Measurements from ENCODE around the gene TMEM63B. TPM values are rescaled to one million over a fixed set of nuclear protein-coding genes. Genes with fewer than 3 reads are reported as not detected.

Gene TMEM63B
- total RNA-seq, result 10 to 100 TPM; 16.6 to 21.1 (median 19.3) TPM
- 6.9 TPM for total RNA-seq (2013)
- total RNA-seq, result 17.7 to 62.4 (median 26.4) reads per million in 29 experiments

DNA sequence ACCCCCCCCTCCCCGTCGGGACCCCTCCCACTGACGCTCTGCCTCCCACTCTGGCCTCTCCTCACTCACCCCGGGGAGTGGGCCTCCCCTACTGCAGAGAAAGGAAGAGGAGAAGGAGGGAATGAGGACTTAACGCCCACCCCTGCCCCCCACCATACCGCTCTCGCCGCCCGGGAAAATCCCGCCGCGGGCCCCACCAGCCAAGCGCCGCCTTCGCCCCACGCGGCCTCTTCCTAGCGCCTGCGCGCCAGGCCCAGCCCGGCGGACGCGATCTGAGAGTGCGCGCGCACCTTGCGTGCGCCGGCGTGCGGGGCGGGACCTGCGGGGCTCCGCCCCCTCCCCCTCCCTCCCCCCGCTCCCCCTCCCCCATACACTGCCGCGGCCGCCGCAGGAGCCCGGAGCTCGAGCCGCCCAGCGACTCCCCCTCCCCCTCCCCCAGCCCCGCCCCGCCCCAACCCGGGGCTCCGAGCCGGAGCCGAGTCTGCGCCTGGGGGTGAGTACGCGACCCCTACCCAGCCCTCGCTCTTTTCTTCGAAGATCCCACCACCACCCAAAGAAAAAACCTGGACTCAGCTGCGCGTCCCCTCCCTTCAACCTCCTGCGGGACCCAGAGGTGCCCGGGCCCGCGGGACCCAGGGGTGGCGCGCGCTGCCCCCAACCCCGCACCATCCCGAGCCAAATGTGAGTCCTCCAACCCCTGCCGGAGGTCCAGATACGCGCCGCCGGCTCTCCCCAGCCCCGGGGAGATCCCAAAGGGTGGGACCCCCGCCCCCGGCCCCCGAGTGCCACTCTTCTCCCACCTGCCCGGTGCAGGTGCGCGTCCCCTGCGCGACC, at the start of gene TMEM63B, which contains the start of gene MRPL14:
TMEM63B (plus strand) TSS at position 369 of the 834 bp plus-strand sequence. CDS start 7,031 bp downstream, outside the sequence.
MRPL14 (minus strand) TSS at position 267 of the 834 bp plus-strand sequence. CDS start 10,841 bp downstream, outside the sequence.
- ChIA-PET CTCF (interaction anchor here in 1 of 2 donors (0.6 kb wide), 2 partner anchors 30 to 98 kb away, joined by 3 read pairs; no protein-coding TSS in a partner anchor), POLR2A (interaction anchor here in 1 of 2 donors (0.6 to 0.7 kb wide), 3 partner anchors 18 to 1106 kb away, joined by 3 to 5 read pairs (median 3); no protein-coding TSS in a partner anchor)
- peak within 1 kb of the TSS; percentile 89 to 92 for H3K4me3 ChIP-seq (ENCODE audit: control insufficient read depth in 1 of 2, extremely low read depth in 1 of 2, low read length in 1 of 2)
- under 1% methylated on average over 26 of the region's 80 CpGs for WGBS (ENCODE audit: insufficient coverage)
- no peaks in the 10 kb centered on the region for H3K9me3 ChIP-seq
- H3K4me1 ChIP-seq (ENCODE audit: control insufficient read depth in 1 of 2, extremely low read depth in 1 of 2, insufficient read depth in 2 of 2, low read length in 2 of 2), result peaks cover 36 to 48% of the 10 kb centered on the region in 2 experiments
- Mint-ChIP-seq H3K4me1 (peaks cover 63 to 68% (median 64%) of the 10 kb centered on the region in 3 donors), H3K4me3 (peak within 1 kb of the TSS; percentile 88 to 99 (median 97)), H3K9me3 (no peaks in the 10 kb centered on the region), H3K27me3 (no peaks in the 10 kb centered on the region), H3K27ac (peak within 1 kb of the TSS; percentile 87 to 91), H3K36me3 (no peaks in the 10 kb centered on the region)
- peak within 1 kb of the TSS; percentile 94 for H3K27ac ChIP-seq (ENCODE audit: low read length)
- H3K27me3 ChIP-seq (replicated peaks in 1 of 2; ENCODE audit: control insufficient read depth in 2 of 2, extremely low read depth in 1 of 2, insufficient read depth in 2 of 2, low read length in 1 of 2), result no peaks in the 10 kb centered on the region
- peak; percentile 89 to 92 (median 90) for ATAC-seq (replicated peaks in 1 of 4)
- no peaks in the 10 kb centered on the region for H3K36me3 ChIP-seq (ENCODE audit: control insufficient read depth in 2 of 2, extremely low read depth in 1 of 2, insufficient read depth in 1 of 2, low read length in 1 of 2)
- DNase-seq, result peak; percentile 80 to 96 (median 86)

DNA sequence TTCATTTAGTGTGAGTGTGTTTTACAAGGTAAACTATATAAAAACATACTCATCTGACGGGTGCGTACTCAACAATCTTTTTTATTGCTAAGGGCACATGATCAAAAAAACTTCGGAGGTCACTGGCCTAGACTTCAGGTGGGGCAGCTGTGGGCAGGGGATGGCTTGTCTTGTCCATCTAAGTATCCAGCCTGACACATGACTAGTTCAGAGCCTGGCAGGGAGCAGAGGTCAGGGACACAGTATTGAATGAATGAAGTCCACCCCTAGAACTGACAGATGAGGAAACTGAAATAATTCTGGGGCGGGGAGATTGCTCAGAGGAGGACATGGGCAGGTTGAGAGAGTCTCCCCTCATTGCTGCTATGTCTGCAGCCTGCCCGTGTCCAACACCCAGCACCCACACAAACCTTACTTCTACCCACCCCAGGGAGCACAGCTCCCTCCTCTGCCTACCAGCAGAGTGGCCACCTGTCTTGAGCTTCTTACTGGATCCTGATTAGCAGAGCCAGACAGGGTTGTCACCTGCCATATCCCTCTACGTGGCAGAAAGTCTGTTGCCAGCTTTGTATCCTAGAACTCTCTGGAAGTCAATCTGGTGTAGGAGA, 49.0 kb upstream of the TMEM63B start:
- H3K4me1 ChIP-seq (ENCODE audit: control insufficient read depth in 1 of 2, extremely low read depth in 1 of 2, insufficient read depth in 2 of 2, low read length in 2 of 2), result peaks cover 10 to 22% of the 10 kb centered on the region in 2 experiments
- peaks cover 0 to 54% of the 10 kb centered on the region in 2 experiments for H3K27me3 ChIP-seq (replicated peaks in 1 of 2; ENCODE audit: control insufficient read depth in 2 of 2, extremely low read depth in 1 of 2, insufficient read depth in 2 of 2, low read length in 1 of 2)
- no peak overlapping the region for H3K27ac ChIP-seq (ENCODE audit: low read length)
- ChIA-PET CTCF (interaction anchor here (0.5 to 1.7 kb wide), 19 partner anchors 12 to 623 kb away, joined by 3 to 27 read pairs (median 4); partner anchors contain the start of genes VEGFA (in 2 of the 2) and DLK2 (in 1 of the 2)), POLR2A (no interaction called here)
- no peaks in the 10 kb centered on the region for H3K9me3 ChIP-seq
- Mint-ChIP-seq H3K4me1 (peaks cover 13 to 14% (median 13%) of the 10 kb centered on the region in 3 donors), H3K4me3 (no peak overlapping the region), H3K27ac (no peak overlapping the region), H3K27me3 (peaks cover 3 to 16% of the 10 kb centered on the region in 2 donors), H3K36me3 (no peaks in the 10 kb centered on the region), H3K9me3 (no peaks in the 10 kb centered on the region)
- H3K4me3 ChIP-seq (ENCODE audit: control insufficient read depth in 1 of 2, extremely low read depth in 1 of 2, low read length in 1 of 2), result no peak overlapping the region
- ATAC-seq (replicated peaks in 1 of 4) (no peak), DNase-seq (no peak)
- no peaks in the 10 kb centered on the region for H3K36me3 ChIP-seq (ENCODE audit: control insufficient read depth in 2 of 2, extremely low read depth in 1 of 2, insufficient read depth in 1 of 2, low read length in 1 of 2)
- 100% methylated on average over 1 of the region's 6 CpGs for WGBS (ENCODE audit: insufficient coverage)

DNA sequence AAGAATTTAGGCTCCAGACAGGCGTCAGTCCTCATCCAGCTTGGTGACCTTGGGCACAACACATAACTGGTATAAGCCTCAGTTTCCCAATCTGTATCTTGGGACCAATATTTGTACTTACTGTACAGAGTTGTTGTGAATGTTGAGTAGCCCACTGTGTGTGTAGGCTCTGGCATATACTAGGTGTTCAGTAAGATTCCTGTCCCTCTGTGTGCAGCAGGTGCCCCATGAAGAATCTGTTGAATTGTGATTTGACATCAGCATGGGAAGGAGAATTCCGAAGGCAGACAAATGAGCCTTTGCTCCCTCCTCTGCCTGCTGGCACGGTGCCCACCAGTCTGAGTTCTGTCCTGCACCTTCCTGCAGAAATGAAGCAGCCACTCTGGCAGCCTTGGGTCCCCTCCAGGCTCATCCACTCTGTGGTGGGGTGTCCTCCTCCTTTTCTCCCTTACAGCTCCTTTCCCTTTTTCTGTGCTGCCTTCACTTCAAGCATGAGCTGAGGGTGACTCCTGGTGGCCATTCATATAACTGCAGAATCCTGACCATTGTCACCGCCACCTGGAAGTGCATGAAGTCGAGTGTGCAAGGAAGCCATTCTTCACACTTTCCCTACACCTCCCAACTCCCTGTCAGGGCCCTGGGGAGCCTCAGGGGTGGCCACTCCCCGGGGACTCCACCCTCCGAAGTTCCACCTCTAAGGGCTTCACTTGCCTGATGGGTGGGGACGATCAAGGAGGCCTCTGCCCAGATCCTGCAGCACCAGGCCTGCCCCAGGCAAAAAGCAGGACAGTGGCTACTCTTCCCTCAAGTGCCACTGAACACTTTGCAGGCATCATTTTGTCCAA, 48.3 kb upstream of the TMEM63B start:
- peak; percentile 56 to 64 (median 62) for ATAC-seq (replicated peaks in 1 of 4)
- Mint-ChIP-seq H3K4me3 (no peak overlapping the region), H3K27me3 (peaks cover 3 to 16% of the 10 kb centered on the region in 2 donors), H3K9me3 (no peaks in the 10 kb centered on the region), H3K4me1 (peaks cover 7 to 8% (median 8%) of the 10 kb centered on the region in 3 donors), H3K36me3 (no peaks in the 10 kb centered on the region), H3K27ac (no peak overlapping the region)
- Histone ChIP-seq H3K27me3 (replicated peaks in 1 of 2; ENCODE audit: control insufficient read depth in 2 of 2, extremely low read depth in 1 of 2, insufficient read depth in 2 of 2, low read length in 1 of 2) (peaks cover 0 to 48% of the 10 kb centered on the region in 2 experiments), H3K4me1 (ENCODE audit: control insufficient read depth in 1 of 2, extremely low read depth in 1 of 2, insufficient read depth in 2 of 2, low read length in 2 of 2) (peaks cover 5 to 15% of the 10 kb centered on the region in 2 experiments), H3K4me3 (ENCODE audit: control insufficient read depth in 1 of 2, extremely low read depth in 1 of 2, low read length in 1 of 2) (no peak overlapping the region), H3K36me3 (ENCODE audit: control insufficient read depth in 2 of 2, extremely low read depth in 1 of 2, insufficient read depth in 1 of 2, low read length in 1 of 2) (no peaks in the 10 kb centered on the region), H3K9me3 (no peaks in the 10 kb centered on the region), H3K27ac (ENCODE audit: low read length) (no peak overlapping the region)
- peak in 33 of 35 experiments; percentile 16 to 84 (median 59) for DNase-seq
- ChIA-PET POLR2A (no interaction called here), CTCF (interaction anchor here (0.5 to 1.7 kb wide), 20 partner anchors 11 to 624 kb away, joined by 3 to 27 read pairs (median 4); partner anchors contain the start of genes VEGFA (in 2 of the 2) and DLK2 (in 1 of the 2))
- WGBS (ENCODE audit: insufficient coverage), result 21% methylated on average over 4 of the region's 8 CpGs

DNA sequence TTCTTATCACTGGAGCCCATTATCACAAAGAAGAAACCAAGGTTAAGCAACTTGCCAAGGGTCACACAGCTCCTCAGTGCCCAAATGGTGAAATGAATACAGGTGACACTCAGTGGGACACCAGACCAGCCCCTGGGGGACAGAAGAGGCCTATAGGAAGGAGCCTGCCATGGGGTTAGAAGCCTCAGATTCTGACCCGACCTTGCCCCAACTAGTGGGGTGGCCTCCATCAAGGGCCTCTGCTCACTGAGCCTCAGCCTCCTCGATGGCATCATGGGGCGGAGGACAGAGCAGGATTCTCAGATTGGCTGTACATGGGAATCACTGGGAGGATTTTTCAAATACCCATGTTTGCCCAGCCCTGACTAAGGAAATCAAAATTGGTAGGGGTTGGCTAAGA, 47.7 kb upstream of the TMEM63B start:
- WGBS (ENCODE audit: insufficient coverage), result 96% methylated on average over 3 of the region's 3 CpGs
- Histone ChIP-seq H3K27ac (ENCODE audit: low read length) (no peak overlapping the region), H3K4me3 (ENCODE audit: control insufficient read depth in 1 of 2, extremely low read depth in 1 of 2, low read length in 1 of 2) (no peak overlapping the region), H3K4me1 (ENCODE audit: control insufficient read depth in 1 of 2, extremely low read depth in 1 of 2, insufficient read depth in 2 of 2, low read length in 2 of 2) (peaks cover 0 to 9% of the 10 kb centered on the region in 2 experiments), H3K9me3 (no peaks in the 10 kb centered on the region), H3K27me3 (replicated peaks in 1 of 2; ENCODE audit: control insufficient read depth in 2 of 2, extremely low read depth in 1 of 2, insufficient read depth in 2 of 2, low read length in 1 of 2) (peaks cover 0 to 42% of the 10 kb centered on the region in 2 experiments), H3K36me3 (ENCODE audit: control insufficient read depth in 2 of 2, extremely low read depth in 1 of 2, insufficient read depth in 1 of 2, low read length in 1 of 2) (no peaks in the 10 kb centered on the region)
- Mint-ChIP-seq H3K36me3 (no peaks in the 10 kb centered on the region), H3K9me3 (no peaks in the 10 kb centered on the region), H3K4me1 (peaks cover under 1 to 2% (median 2%) of the 10 kb centered on the region in 3 donors), H3K27me3 (peaks cover 3 to 12% of the 10 kb centered on the region in 2 donors), H3K27ac (no peak overlapping the region), H3K4me3 (no peak overlapping the region)
- DNase-seq (no peak), ATAC-seq (replicated peaks in 1 of 4) (no peak)
- ChIA-PET CTCF (interaction anchor here (0.7 to 1.7 kb wide), 14 partner anchors 10 to 471 kb away, joined by 3 to 27 read pairs (median 6); partner anchors contain the start of gene VEGFA (in 2 of the 2)), POLR2A (no interaction called here)

DNA sequence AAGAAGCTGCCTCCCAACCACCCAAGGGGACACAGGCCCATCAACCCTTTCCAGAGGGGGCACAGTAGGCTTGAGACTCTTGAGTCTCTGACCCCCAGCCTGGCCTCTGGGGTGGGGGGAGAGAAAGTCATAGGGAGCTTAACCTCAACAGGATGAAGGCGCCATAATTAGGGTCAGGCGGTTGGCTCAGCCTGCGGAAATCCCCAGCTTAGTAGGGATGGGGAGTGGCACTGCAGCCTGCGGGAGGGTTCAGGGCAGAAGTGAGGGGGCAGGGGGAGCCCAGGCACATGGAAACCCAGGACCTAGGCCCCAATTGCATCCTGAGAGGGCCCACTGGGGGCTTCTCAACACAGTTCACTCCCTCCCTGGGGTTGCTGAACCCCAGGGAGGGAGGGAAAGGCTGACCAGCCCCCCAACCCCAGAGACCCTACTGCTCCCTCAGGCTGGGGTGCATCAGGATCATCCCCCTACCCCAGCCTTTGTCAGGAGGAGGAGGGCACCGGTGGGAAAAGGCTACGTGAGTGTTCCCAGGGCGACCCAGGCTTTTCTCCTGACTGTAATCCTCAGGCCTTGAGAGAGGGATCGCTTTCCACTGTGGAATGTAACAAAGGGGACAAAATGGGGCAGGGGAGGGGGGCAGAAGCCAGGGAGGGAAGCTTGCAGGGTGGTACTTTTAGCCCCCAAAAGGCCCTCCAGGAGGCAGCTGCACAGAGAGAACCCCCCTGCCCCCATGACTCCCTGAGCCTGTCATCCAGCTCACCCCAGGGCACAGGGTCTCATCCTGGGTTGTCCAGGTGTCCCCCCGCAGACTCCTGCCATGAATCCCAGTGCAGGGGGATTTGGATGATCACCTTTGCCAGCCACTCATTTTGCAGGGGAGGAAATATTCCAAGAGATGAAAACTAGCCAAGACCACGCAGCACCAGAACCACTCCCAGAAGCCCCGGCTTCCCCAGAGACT, 46.5 kb upstream of the TMEM63B start:
- no peak overlapping the region for H3K27ac ChIP-seq (ENCODE audit: low read length)
- Mint-ChIP-seq H3K27ac (no peak overlapping the region), H3K9me3 (no peaks in the 10 kb centered on the region), H3K36me3 (no peaks in the 10 kb centered on the region), H3K4me3 (no peak overlapping the region), H3K4me1 (peaks cover 0 to 2% (median 0%) of the 10 kb centered on the region in 3 donors), H3K27me3 (peaks cover 3 to 11% of the 10 kb centered on the region in 2 donors)
- H3K9me3 ChIP-seq, result no peaks in the 10 kb centered on the region
- peaks cover 0 to 30% of the 10 kb centered on the region in 2 experiments for H3K27me3 ChIP-seq (replicated peaks in 1 of 2; ENCODE audit: control insufficient read depth in 2 of 2, extremely low read depth in 1 of 2, insufficient read depth in 2 of 2, low read length in 1 of 2)
- ChIA-PET POLR2A (interaction anchor here in 1 of 2 donors (0.6 kb wide), 1 partner anchor 310 kb away, joined by 3 read pairs; no protein-coding TSS in a partner anchor), CTCF (interaction anchor here (0.7 to 0.8 kb wide), 4 partner anchors 10 to 480 kb away, joined by 3 to 5 read pairs (median 3); no protein-coding TSS in a partner anchor)
- no peaks in the 10 kb centered on the region for H3K36me3 ChIP-seq (ENCODE audit: control insufficient read depth in 2 of 2, extremely low read depth in 1 of 2, insufficient read depth in 1 of 2, low read length in 1 of 2)
- WGBS (ENCODE audit: insufficient coverage), result 69% methylated on average over 5 of the region's 11 CpGs
- DNase-seq, result no peak
- no peak for ATAC-seq (replicated peaks in 1 of 4)
- no peak overlapping the region for H3K4me3 ChIP-seq (ENCODE audit: control insufficient read depth in 1 of 2, extremely low read depth in 1 of 2, low read length in 1 of 2)
- H3K4me1 ChIP-seq (ENCODE audit: control insufficient read depth in 1 of 2, extremely low read depth in 1 of 2, insufficient read depth in 2 of 2, low read length in 2 of 2), result peaks cover 0 to 6% of the 10 kb centered on the region in 2 experiments
